Measurements from ENCODE around the gene DDX56. TPM values are rescaled to one million over a fixed set of nuclear protein-coding genes. Genes with fewer than 3 reads are reported as not detected.

Gene DDX56
- total and polyA plus RNA-seq, 2 of the 13 experiments (the other 11 are each of a cell fraction or from before 2014, with no cell fraction given) = 82.6 to 120 TPM

DNA sequence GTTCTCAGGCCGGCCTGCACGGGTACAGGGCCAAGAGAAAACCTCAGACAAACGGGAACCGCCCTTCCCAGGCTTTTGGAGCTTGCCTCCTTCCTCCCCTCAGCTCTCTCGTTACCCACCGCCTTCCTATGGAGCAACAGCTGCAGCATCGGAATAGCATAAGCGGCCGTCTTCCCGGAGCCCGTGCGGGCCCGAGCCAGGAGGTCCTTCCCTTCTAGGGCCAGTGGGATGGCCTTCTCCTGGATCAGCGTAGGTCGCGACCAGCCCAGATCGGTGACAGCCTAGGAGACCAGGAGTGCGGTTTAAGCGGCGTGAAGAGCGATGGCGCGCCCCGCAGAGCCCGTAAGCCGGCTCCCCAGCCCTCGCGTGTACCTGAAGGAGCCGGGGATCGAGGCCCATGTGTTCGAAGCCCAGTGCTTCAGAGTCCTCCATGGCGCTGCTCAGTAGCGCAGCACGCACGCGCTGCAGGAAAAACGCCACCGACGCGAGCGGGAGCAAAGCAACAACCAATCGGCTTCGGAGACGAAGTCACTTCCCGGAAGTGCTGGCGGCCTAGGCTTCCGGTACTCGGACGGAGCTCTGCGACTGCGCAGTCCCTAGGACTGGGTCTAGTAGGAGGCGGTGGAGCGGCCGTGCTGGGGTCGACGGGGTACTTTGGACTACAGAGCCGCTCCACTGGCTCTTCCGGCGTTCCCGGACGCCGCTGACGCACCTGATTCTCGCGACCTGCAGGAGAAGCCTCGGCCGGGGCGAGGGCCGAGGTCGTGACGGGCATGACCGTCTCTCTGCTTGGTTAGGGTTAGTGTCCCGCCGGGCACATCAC lies at the start of gene DDX56 (continued):
- TF ChIP-seq LRRFIP1 (CRISPR knock-in tag; conservative IDR thresholded peaks at IDR 0.05) (no peak), SETDB1 (CRISPR knock-in tag; IDR thresholded peaks at IDR 0.05; ENCODE audit: borderline replicate concordance) (0 out of 2 replicates have a peak, but pooled peaks have one; percentile 52), ZNF749 (CRISPR knock-in tag; IDR thresholded peaks at IDR 0.05; ENCODE audit: borderline replicate concordance) (peak; percentile 94), EEA1 (CRISPR knock-in tag; IDR thresholded peaks at IDR 0.05; ENCODE audit: borderline replicate concordance) (peak; percentile 69; the same call in 1 of the 2 replicates), ZNF766 (CRISPR knock-in tag; IDR thresholded peaks at IDR 0.05; ENCODE audit: borderline replicate concordance) (peak; percentile 96), MYPOP (CRISPR knock-in tag; IDR thresholded peaks at IDR 0.05) (peak; percentile 91), ZNF678 (CRISPR knock-in tag; IDR thresholded peaks at IDR 0.05) (peak; percentile 94), GLI4 (CRISPR knock-in tag; IDR thresholded peaks at IDR 0.05; ENCODE audit: borderline replicate concordance) (peak; percentile 75; the same call in 1 of the 2 replicates), ZNF564 (CRISPR knock-in tag; IDR thresholded peaks at IDR 0.05) (peak; percentile 97), GMEB2 (CRISPR knock-in tag; IDR thresholded peaks at IDR 0.05; ENCODE audit: low read depth) (peak; percentile 74), ZFYVE20 (CRISPR knock-in tag; IDR thresholded peaks at IDR 0.05; ENCODE audit: borderline replicate concordance, low read depth) (peak; percentile 59; the same call in 1 of the 2 replicates), RARG (CRISPR knock-in tag; IDR thresholded peaks at IDR 0.05; ENCODE audit: low read depth) (no peak)
- TF ChIP-seq, protein P1, sequence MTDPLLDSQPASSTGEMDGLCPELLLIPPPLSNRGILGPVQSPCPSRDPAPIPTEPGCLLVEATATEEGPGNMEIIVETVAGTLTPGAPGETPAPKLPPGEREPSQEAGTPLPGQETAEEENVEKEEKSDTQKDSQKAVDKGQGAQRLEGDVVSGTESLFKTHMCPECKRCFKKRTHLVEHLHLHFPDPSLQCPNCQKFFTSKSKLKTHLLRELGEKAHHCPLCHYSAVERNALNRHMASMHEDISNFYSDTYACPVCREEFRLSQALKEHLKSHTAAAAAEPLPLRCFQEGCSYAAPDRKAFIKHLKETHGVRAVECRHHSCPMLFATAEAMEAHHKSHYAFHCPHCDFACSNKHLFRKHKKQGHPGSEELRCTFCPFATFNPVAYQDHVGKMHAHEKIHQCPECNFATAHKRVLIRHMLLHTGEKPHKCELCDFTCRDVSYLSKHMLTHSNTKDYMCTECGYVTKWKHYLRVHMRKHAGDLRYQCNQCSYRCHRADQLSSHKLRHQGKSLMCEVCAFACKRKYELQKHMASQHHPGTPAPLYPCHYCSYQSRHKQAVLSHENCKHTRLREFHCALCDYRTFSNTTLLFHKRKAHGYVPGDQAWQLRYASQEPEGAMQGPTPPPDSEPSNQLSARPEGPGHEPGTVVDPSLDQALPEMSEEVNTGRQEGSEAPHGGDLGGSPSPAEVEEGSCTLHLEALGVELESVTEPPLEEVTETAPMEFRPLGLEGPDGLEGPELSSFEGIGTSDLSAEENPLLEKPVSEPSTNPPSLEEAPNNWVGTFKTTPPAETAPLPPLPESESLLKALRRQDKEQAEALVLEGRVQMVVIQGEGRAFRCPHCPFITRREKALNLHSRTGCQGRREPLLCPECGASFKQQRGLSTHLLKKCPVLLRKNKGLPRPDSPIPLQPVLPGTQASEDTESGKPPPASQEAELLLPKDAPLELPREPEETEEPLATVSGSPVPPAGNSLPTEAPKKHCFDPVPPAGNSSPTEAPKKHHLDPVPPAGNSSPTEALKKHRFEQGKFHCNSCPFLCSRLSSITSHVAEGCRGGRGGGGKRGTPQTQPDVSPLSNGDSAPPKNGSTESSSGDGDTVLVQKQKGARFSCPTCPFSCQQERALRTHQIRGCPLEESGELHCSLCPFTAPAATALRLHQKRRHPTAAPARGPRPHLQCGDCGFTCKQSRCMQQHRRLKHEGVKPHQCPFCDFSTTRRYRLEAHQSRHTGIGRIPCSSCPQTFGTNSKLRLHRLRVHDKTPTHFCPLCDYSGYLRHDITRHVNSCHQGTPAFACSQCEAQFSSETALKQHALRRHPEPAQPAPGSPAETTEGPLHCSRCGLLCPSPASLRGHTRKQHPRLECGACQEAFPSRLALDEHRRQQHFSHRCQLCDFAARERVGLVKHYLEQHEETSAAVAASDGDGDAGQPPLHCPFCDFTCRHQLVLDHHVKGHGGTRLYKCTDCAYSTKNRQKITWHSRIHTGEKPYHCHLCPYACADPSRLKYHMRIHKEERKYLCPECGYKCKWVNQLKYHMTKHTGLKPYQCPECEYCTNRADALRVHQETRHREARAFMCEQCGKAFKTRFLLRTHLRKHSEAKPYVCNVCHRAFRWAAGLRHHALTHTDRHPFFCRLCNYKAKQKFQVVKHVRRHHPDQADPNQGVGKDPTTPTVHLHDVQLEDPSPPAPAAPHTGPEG (CRISPR knock-in tag; IDR thresholded peaks at IDR 0.05) = peak; percentile 88
- TF ChIP-seq, protein P2, sequence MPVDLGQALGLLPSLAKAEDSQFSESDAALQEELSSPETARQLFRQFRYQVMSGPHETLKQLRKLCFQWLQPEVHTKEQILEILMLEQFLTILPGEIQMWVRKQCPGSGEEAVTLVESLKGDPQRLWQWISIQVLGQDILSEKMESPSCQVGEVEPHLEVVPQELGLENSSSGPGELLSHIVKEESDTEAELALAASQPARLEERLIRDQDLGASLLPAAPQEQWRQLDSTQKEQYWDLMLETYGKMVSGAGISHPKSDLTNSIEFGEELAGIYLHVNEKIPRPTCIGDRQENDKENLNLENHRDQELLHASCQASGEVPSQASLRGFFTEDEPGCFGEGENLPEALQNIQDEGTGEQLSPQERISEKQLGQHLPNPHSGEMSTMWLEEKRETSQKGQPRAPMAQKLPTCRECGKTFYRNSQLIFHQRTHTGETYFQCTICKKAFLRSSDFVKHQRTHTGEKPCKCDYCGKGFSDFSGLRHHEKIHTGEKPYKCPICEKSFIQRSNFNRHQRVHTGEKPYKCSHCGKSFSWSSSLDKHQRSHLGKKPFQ (CRISPR knock-in tag; IDR thresholded peaks at IDR 0.05; ENCODE audit: insufficient replicate concordance) = peak; percentile 95

Data from HepG2 (cell line).